Fibroblast of skin of right quadriceps (primary cell): ENCODE measurements around the gene NSUN2.

ENCODE experiments used
- DNase-seq: peaks from one replicate; pipeline ENCODE4 v3.0.0-alpha.2; 2013

Gene NSUN2

GRCh38 chr5:6553972-6554371 lies 78.9 kb downstream of the NSUN2 start:
- no peak for DNase-seq

GRCh38 chr5:6552612-6553011 lies 80.2 kb downstream of the NSUN2 start:
- no peak for DNase-seq

GRCh38 chr5:6551955-6552313 lies 80.9 kb downstream of the NSUN2 start:
- no peak for DNase-seq

GRCh38 chr5:6551287-6551954 lies 81.4 kb downstream of the NSUN2 start:
- DNase-seq: peak; percentile 13

GRCh38 chr5:6550628-6551027 lies 82.2 kb downstream of the NSUN2 start:
- no peak for DNase-seq
